IMR-90 (cell line): Measurements from ENCODE around the gene CTNNA2. TPM values are rescaled to one million over a fixed set of nuclear protein-coding genes. Genes with fewer than 3 reads are reported as not detected.

ENCODE experiments used
- ATAC-seq: fragments of 200-7000 bp; cut with Tn5 transposase; 2 replicates; pipeline ENCODE4 v1.9.1; 2020; ENCODE audit warnings: low read depth, mild to moderate bottlenecking, moderate library complexity
- BruUV-seq: library from RNA; stranded (reverse); fragments of 400-500 nt; replicated peaks from 2 replicates; lab custom pipeline; 2021; lab: Mats Ljungman, UMichigan
- CTCF ChIA-PET: fragments of 300-600 bp; formaldehyde crosslinking; extraction: SDS; loops from one replicate; lab custom pipeline; 2021; ENCODE audit warnings: antibody characterized with exemption; lab: Yijun Ruan, JAX
- POLR2A ChIA-PET: fragments of 300-600 bp; sonication (Branson Sonifier 250); formaldehyde crosslinking; loops from one replicate; lab custom pipeline; 2022; ENCODE audit warnings: antibody characterized with exemption; ENCODE audit not compliant: unreplicated experiment; lab: Charles Lee
- DNase-seq: peaks from one replicate; pipeline ENCODE4 v3.0.0; 2013
- H2AFZ ChIP-seq: replicated peaks from 2 replicates; pipeline ENCODE3; 2013; ENCODE audit warnings: low read length, mild to moderate bottlenecking; ENCODE audit not compliant: poor library complexity
- H2AK5ac ChIP-seq: 2 replicates; pipeline ENCODE4 v1.6.1; 2013; ENCODE audit warnings: low read depth, low read length, inconsistent platforms
- H2AK9ac ChIP-seq: replicated peaks from 2 replicates; pipeline ENCODE3; 2013; ENCODE audit warnings: mild to moderate bottlenecking, low read depth, low read length, moderate library complexity; ENCODE audit not compliant: poor library complexity
- H2BK120ac ChIP-seq: 2 replicates; pipeline ENCODE4 v1.6.1; 2013; ENCODE audit warnings: low read depth, low read length, inconsistent platforms
- H2BK15ac ChIP-seq: 3 replicates; pipeline ENCODE4 v1.6.1; 2013; ENCODE audit warnings: low read depth, low read length, inconsistent platforms
- H2BK20ac ChIP-seq: 2 replicates; pipeline ENCODE4 v1.6.1; 2013; ENCODE audit warnings: low read depth, mild to moderate bottlenecking, inconsistent platforms, low read length, moderate library complexity
- H2BK5ac ChIP-seq: 2 replicates; pipeline ENCODE4 v1.6.1; 2013; ENCODE audit warnings: mild to moderate bottlenecking, low read depth, low read length, inconsistent platforms; ENCODE audit not compliant: poor library complexity, severe bottlenecking
- H3K14ac ChIP-seq: replicated peaks from 2 replicates; pipeline ENCODE4 v1.6.1; 2013; ENCODE audit warnings: low read depth, low read length, inconsistent platforms
- H3K18ac ChIP-seq: 2 replicates; pipeline ENCODE4 v1.6.1; 2013; ENCODE audit warnings: low read depth, low read length, control low read depth
- H3K23ac ChIP-seq: 2 replicates; pipeline ENCODE4 v1.6.1; 2013; ENCODE audit warnings: low read depth, low read length, inconsistent platforms
- H3K27ac ChIP-seq: 2 replicates; pipeline ENCODE4 v1.5.1; 2013; ENCODE audit warnings: mild to moderate bottlenecking, control low read depth, low read length; ENCODE audit not compliant: insufficient read depth
- H3K27me3 ChIP-seq: 2 replicates; pipeline ENCODE4 v1.6.1; 2013; ENCODE audit warnings: low read length; ENCODE audit not compliant: control insufficient read depth, insufficient read depth
- H3K36me3 ChIP-seq: 2 replicates; pipeline ENCODE4 v1.6.1; 2013; ENCODE audit warnings: low read length, mixed read lengths; ENCODE audit not compliant: control insufficient read depth, insufficient read depth
- H3K4ac ChIP-seq: 2 replicates; pipeline ENCODE4 v1.6.1; 2013; ENCODE audit warnings: low read depth, low read length, inconsistent platforms
- H3K4me1 ChIP-seq: 2 replicates; pipeline ENCODE4 v1.6.1; 2013; ENCODE audit warnings: low read length, mixed read lengths; ENCODE audit not compliant: control insufficient read depth, insufficient read depth
- H3K4me2 ChIP-seq: 2 replicates; pipeline ENCODE4 v1.6.1; 2013; ENCODE audit warnings: low read depth, mild to moderate bottlenecking, control low read depth, low read length, moderate library complexity
- H3K4me3 ChIP-seq: 2 replicates; pipeline ENCODE4 v1.5.1; 2013; ENCODE audit warnings: low read depth, mild to moderate bottlenecking, control low read depth, low read length, moderate library complexity; ENCODE audit not compliant: insufficient read depth
- H3K56ac ChIP-seq: 2 replicates; pipeline ENCODE4 v1.6.1; 2013; ENCODE audit warnings: low read length, inconsistent platforms; ENCODE audit not compliant: insufficient read depth; ENCODE audit errors: extremely low read depth
- H3K79me1 ChIP-seq, 2 experiments: 2 replicates each; pipeline ENCODE4 v1.6.1; 2013; ENCODE audit warnings: low read length in 2 of 2, inconsistent platforms in 1 of 2, low read depth in 1 of 2
- H3K9ac ChIP-seq: 2 replicates; pipeline ENCODE4 v1.6.1; 2013; ENCODE audit warnings: low read depth, low read length, control low read depth
- H3K9me1 ChIP-seq: 2 replicates; pipeline ENCODE4 v1.6.1; 2013; ENCODE audit warnings: low read length, inconsistent platforms; ENCODE audit not compliant: insufficient read depth
- H3K9me3 ChIP-seq: 2 replicates; pipeline ENCODE4 v1.6.1; 2013; ENCODE audit warnings: low read length; ENCODE audit not compliant: control insufficient read depth, insufficient read depth
- H4K20me1 ChIP-seq: 2 replicates; pipeline ENCODE4 v1.6.1; 2013; ENCODE audit warnings: low read length, inconsistent platforms; ENCODE audit not compliant: insufficient read depth
- H4K5ac ChIP-seq: 2 replicates; pipeline ENCODE4 v1.6.1; 2013; ENCODE audit warnings: mild to moderate bottlenecking, low read depth, low read length, control low read depth
- H4K8ac ChIP-seq, 2 experiments: 2 replicates each; pipeline ENCODE4 v1.6.1; 2013; ENCODE audit warnings: low read depth in 2 of 2, low read length in 2 of 2, control low read depth in 1 of 2, inconsistent platforms in 1 of 2
- H4K91ac ChIP-seq: 2 replicates; pipeline ENCODE4 v1.6.1; 2013; ENCODE audit warnings: low read depth, low read length, inconsistent platforms; ENCODE audit not compliant: insufficient read depth
- CEBPB ChIP-seq: IDR thresholded peaks from 2 replicates; pipeline ENCODE4 v1.6.1; 2012; ENCODE audit warnings: low read depth, low read length, improper control_type of control experiment
- CHD1 ChIP-seq: IDR thresholded peaks from 2 replicates; pipeline ENCODE4 v1.6.1; 2012; ENCODE audit warnings: low read depth, low read length, improper control_type of control experiment
- MAFK ChIP-seq: IDR thresholded peaks from 2 replicates; pipeline ENCODE4 v1.6.1; 2012; ENCODE audit warnings: low read depth, low read length, improper control_type of control experiment
- MAZ ChIP-seq: IDR thresholded peaks from 2 replicates; pipeline ENCODE4 v1.6.1; 2012; ENCODE audit warnings: low read depth, mild to moderate bottlenecking, low read length, improper control_type of control experiment, moderate library complexity, borderline replicate concordance
- MXI1 ChIP-seq: IDR thresholded peaks from 2 replicates; pipeline ENCODE4 v1.6.1; 2012; ENCODE audit warnings: low read depth, mild to moderate bottlenecking, low read length, moderate library complexity, borderline replicate concordance
- POLR2A ChIP-seq: IDR thresholded peaks from 2 replicates; pipeline ENCODE4 v1.6.1; 2012; ENCODE audit warnings: mild to moderate bottlenecking, low read depth, low read length
- RAD21 ChIP-seq: IDR thresholded peaks from 2 replicates; pipeline ENCODE4 v1.6.1; 2012; ENCODE audit warnings: low read length, improper control_type of control experiment
- RCOR1 ChIP-seq: IDR thresholded peaks from 2 replicates; pipeline ENCODE4 v1.6.1; 2012; ENCODE audit warnings: mild to moderate bottlenecking, low read length, improper control_type of control experiment; ENCODE audit not compliant: insufficient replicate concordance
- RFX5 ChIP-seq: IDR thresholded peaks from 2 replicates; pipeline ENCODE4 v1.8.0; 2012; ENCODE audit warnings: low read depth, mild to moderate bottlenecking, low read length, moderate library complexity
- USF2 ChIP-seq: fragments of 150-350 bp; IDR thresholded peaks from 2 replicates; pipeline ENCODE4 v1.6.1; 2017; ENCODE audit warnings: mild to moderate bottlenecking, antibody characterized with exemption, low read length, low read depth
- WGBS, 2 experiments: methylation state at CpG; one replicate each; pipeline versions ENCODE4 v1.1.5 to v1.1.7; 2013; ENCODE audit warnings: missing lambda C conversion rate in 2 of 2; ENCODE audit not compliant: insufficient read length in 1 of 2; ENCODE audit errors: extremely low coverage in 2 of 2; 5-methylcytosine and 5-hydroxymethylcytosine counted together
- dilution Hi-C: fragments of 300-500 bp; cut with HindIII; formaldehyde crosslinking; loops from one replicate; pipeline ENCODE4 v1.14.3; 2018; ENCODE audit warnings: low sequenced_read_pairs; ENCODE audit not compliant: unreplicated experiment
- in situ Hi-C: fragments of 300-500 bp; cut with MboI; formaldehyde crosslinking; loops from 3 replicates; pipeline ENCODE4 v1.14.3; 2019; ENCODE audit warnings: low sequenced_read_pairs, inconsistent platforms, mixed read lengths
- intact Hi-C: fragments of 100-400 bp; cut with micrococcal nuclease; formaldehyde crosslinking; loops from 2 replicates; pipeline ENCODE4 v1.10.0; 2022
- polyA plus RNA-seq, 3 experiments: library from polyadenylated mRNA; depleted of rRNA; stranded (reverse); fragments of >200 nt; gene quantifications; 2 replicates each; pipeline ENCODE4 v1.2.3, GENCODE V29; 2012; ENCODE audit warnings: low replicate concordance in 1 of 3
- total RNA-seq: library from RNA; depleted of rRNA; stranded (reverse); fragments of >200 nt; gene quantifications from 2 replicates; pipeline ENCODE4 v1.2.3, GENCODE V29; 2012

The CTNNA2 gene
- total and polyA plus RNA-seq, 2 of the 4 experiments (the other 2 are of a cell fraction): not detected

GRCh38 chr2:79697200-79697599, 184.3 kb downstream of the CTNNA2 start:
- H3K27ac ChIP-seq: no peak overlapping the region
- H2AFZ ChIP-seq: no peak overlapping the region
- H3K14ac ChIP-seq: no peak overlapping the region
- intact Hi-C loops: no loop called here
- H3K9me3 ChIP-seq: no peaks in the 10 kb centered on the region; the same call in 1 of the 2 replicates
- H3K4me2 ChIP-seq: no peak overlapping the region
- H3K4me1 ChIP-seq: no peaks in the 10 kb centered on the region
- no peak for DNase-seq
- ChIA-PET CTCF (no interaction called here), POLR2A (no interaction called here)
- WGBS, 2 experiments: 80% methylated on average over 1 of the region's 2 CpGs; no CpG with 5 or more reads in 1 of the 2 experiments
- no peak for ATAC-seq
- no peak overlapping the region for H2BK120ac ChIP-seq
- no peak overlapping the region for H4K8ac ChIP-seq
- BruUV-seq: no TSS peak
- no peaks in the 10 kb centered on the region for H3K27me3 ChIP-seq
- no peak overlapping the region for H4K91ac ChIP-seq
- no peak overlapping the region for H3K4ac ChIP-seq
- dilution Hi-C loops: no loop called here
- H3K56ac ChIP-seq: no peak overlapping the region
- H2BK20ac ChIP-seq: no peak overlapping the region
- in situ Hi-C loops: no loop called here
- H3K4me3 ChIP-seq: no peak overlapping the region
- H2BK5ac ChIP-seq: no peak overlapping the region
- H2AK5ac ChIP-seq: no peak overlapping the region
- H3K9ac ChIP-seq: no peak overlapping the region
- no peak overlapping the region for H2AK9ac ChIP-seq
- no peaks in the 10 kb centered on the region for H3K79me1 ChIP-seq
- H3K23ac ChIP-seq: no peak overlapping the region
- TF ChIP-seq RFX5 (no peak), CHD1 (no peak), MAZ (no peak), POLR2A (no peak), RAD21 (no peak), MAFK (no peak), RCOR1 (no peak), MXI1 (no peak), CEBPB (no peak), USF2 (no peak)
- H3K36me3 ChIP-seq: no peaks in the 10 kb centered on the region
- no peaks in the 10 kb centered on the region for H4K20me1 ChIP-seq
- no peak overlapping the region for H4K5ac ChIP-seq
- no peak overlapping the region for H3K18ac ChIP-seq
- H3K9me1 ChIP-seq: no peaks in the 10 kb centered on the region
- no peak overlapping the region for H2BK15ac ChIP-seq
